Measurements from ENCODE around the gene NTHL1.
A peak's percentile ranks its signal among the peaks of the same experiment; 100 is the strongest.

Gene NTHL1

GRCh38 chr16:2047330-2048115 lies at the start of gene NTHL1, which contains the start of gene TSC2:
TSS of gene NTHL1 (minus strand) at chr16:2047834. CDS start at chr16:2047823, 11 bp downstream.
TSS of gene TSC2 (plus strand) at chr16:2047985. CDS start at chr16:2048616, 631 bp downstream.
- peak; percentile 80 for DNase-seq (ENCODE audit: low read depth, low spot score)

- DNase-seq (ENCODE audit: low read depth, low spot score) = no peak
Observed at GRCh38 chr16:2096853-2097595, 49.4 kb upstream of the NTHL1 start.

- no peak for DNase-seq (ENCODE audit: low read depth, low spot score)
Observed at GRCh38 chr16:2095918-2096582, 48.4 kb upstream of the NTHL1 start.

GRCh38 chr16:2095315-2095853 lies 47.8 kb upstream of the NTHL1 start:
- no peak for DNase-seq (ENCODE audit: low read depth, low spot score)

GRCh38 chr16:2093793-2094192 lies 46.2 kb upstream of the NTHL1 start:
- no peak for DNase-seq (ENCODE audit: low read depth, low spot score)

GRCh38 chr16:2092866-2093265 lies 45.2 kb upstream of the NTHL1 start:
- DNase-seq (ENCODE audit: low read depth, low spot score) = no peak

GRCh38 chr16:2092256-2092620 lies 44.6 kb upstream of the NTHL1 start:
- no peak for DNase-seq (ENCODE audit: low read depth, low spot score)

- no peak for DNase-seq (ENCODE audit: low read depth, low spot score)
Observed at GRCh38 chr16:2091547-2092255, 44.1 kb upstream of the NTHL1 start.

GRCh38 chr16:2090777-2091546 lies 43.3 kb upstream of the NTHL1 start:
- no peak for DNase-seq (ENCODE audit: low read depth, low spot score)

GRCh38 chr16:2090481-2090776 lies 42.8 kb upstream of the NTHL1 start:
- no peak for DNase-seq (ENCODE audit: low read depth, low spot score)

- DNase-seq (ENCODE audit: low read depth, low spot score) = no peak
Observed at GRCh38 chr16:2089706-2090480, 42.3 kb upstream of the NTHL1 start.

- DNase-seq (ENCODE audit: low read depth, low spot score) = no peak
Observed at GRCh38 chr16:2088759-2089358, 41.2 kb upstream of the NTHL1 start.

- DNase-seq (ENCODE audit: low read depth, low spot score) = no peak
Observed at GRCh38 chr16:2087748-2088631, 40.4 kb upstream of the NTHL1 start.

GRCh38 chr16:2086812-2087747 lies 39.4 kb upstream of the NTHL1 start:
- no peak for DNase-seq (ENCODE audit: low read depth, low spot score)

GRCh38 chr16:2086106-2086742 lies 38.6 kb upstream of the NTHL1 start:
- DNase-seq (ENCODE audit: low read depth, low spot score) = no peak

GRCh38 chr16:2085669-2086068 lies 38.0 kb upstream of the NTHL1 start:
- DNase-seq (ENCODE audit: low read depth, low spot score) = no peak
